IPS DF 19.7 (cell line): ENCODE results near the gene CDK19.
"Not testable (repeated sequence)": the region's sequence is repeated elsewhere in the genome, so short reads cannot be mapped to it uniquely, and the experiment has no call there.

Experiments used
- DNase-seq: peaks from one replicate; pipeline ENCODE4 v3.0.0-alpha.2; 2013; ENCODE audit warnings: low read depth, low spot score

Gene CDK19

DNA sequence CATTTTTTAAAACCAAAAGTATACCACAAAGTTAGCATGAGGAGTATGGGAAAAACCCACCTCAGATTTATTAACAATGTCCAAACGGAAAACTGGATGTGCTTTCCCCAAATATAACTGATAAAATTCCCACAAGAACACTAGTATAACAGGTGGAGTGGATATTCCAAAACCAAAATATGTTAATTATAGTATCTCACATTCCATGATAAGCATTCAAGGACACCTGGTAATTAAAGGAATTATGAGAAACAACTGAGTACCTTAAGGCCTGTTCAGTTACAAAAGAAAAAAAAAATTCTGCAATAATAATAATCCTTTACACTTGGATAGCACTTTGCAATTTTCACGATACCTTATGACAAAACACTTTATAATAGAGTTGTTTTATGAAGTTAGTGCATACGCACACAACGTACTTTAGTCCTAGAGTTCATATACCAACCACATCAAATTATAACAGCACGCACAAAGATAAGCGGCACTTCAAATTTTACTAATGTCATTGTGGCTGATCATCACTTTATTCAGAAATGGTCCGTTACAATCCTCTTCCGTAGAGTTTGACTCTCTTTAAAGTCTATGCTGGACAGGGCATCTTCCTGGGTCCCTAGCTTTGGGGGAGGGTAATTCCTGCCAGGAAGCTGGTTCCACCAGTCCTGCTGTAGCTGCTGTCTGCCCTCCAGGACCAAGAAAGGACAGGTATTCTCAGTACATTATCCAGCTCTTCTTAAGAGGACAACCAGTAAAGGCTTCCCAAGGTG lies 1.7 kb downstream of the CDK19 start:
- DNase-seq, result no peak

DNA sequence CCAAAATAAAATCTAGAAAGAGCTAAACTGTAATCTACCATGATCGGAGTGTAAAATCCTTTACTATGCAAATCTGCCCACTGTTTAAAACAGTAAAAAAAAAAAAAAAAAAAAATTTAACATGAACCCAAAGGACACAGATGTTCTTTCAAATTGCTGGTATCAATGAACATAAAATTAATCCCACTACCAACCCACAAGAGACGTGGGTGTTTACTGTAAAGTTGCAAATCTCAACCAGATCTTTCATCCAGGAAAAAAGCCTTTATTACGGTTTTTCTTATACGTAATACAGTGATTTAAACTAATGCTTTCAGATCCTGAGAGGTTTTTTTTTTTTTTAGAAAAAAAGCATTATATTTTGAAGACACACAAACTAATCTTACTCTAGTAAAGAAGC lies 2.5 kb downstream of the CDK19 start:
- DNase-seq, result no peak

DNA sequence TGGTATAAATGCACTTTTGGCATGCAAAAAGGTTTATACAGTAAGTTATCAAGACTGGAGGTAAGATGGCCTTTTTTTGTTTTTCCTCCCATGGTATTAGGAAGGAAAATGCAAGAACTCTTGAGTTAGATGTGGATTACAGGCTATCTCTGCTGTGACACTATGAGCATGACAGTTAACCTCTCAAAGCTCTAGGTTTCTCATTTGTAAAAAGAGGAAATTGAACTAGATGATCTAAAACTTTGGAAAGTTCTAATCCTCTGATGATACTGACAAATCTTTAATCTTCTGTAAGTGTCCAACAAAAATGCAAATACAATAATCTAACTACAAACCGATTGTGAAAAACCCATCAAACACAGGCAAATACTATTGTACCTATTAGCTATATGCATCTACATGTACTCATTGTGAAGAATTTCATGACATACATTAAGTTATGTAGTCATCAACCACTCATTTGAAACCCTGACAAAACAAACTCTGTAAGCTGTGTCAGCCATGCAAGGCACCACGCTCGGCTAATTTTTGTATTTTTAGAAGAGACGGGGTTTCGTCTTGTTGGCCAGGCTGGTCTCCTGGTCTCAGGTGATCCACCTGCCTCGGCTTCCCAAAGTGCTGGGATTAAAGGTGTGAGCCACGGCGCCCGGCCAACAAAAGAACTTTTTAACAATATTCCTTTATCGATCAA lies 4.2 kb downstream of the CDK19 start:
- no peak for DNase-seq

DNA sequence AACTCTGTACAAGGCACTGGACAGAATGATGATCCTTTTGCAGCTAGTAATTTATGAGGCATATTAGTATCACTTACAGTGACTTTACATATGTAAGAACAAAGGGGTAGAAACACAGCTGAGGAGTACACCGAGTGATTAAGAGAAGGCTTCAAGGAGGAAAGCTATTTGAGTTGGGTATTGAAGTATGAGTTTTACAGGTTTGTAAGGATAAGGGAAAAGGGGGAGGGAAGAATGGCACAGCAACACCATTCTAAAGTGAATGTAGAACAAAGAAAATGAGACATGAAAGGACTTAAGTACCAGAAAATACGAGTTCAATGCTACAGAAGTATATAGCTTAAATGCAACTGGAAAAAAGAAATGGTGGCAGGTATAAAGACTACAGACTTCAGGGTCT lies 5.5 kb downstream of the CDK19 start:
- DNase-seq, result no peak

DNA sequence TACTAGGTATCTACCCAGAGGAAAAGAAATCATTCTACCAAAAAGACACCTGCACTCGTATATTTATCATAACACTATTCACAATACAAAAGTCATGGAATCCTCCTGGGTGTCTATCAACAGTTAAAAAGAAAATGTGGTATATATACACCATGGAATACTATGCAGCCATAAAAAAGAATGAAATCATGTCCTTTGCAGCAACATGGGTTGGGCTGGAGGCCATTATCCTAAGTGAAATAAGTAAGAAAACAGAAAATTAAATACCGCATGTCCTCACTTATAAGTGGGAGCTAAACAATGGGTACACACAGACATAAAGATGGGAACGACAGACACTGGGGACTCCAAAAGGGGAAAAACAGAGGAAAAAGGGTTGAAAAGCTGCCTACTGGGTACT lies 13.1 kb downstream of the CDK19 start:
- DNase-seq, result not testable (repeated sequence)

DNA sequence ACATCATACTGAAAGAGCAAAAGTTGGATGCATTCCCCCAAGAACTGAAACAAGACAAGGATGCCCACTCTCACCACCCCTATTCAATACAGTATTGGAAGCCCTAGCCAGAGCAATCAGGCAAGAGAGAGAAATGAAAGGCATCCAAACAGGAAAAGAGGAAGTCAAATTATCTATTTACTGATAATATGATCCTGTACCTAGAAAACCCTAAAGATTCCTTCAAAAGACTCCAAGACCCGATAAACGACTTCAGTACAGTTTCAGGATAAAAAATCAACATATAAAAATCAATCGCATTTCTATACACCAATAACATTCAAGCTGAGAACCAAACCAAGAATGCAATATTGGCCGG lies 14.5 kb downstream of the CDK19 start:
- DNase-seq, result no peak

DNA sequence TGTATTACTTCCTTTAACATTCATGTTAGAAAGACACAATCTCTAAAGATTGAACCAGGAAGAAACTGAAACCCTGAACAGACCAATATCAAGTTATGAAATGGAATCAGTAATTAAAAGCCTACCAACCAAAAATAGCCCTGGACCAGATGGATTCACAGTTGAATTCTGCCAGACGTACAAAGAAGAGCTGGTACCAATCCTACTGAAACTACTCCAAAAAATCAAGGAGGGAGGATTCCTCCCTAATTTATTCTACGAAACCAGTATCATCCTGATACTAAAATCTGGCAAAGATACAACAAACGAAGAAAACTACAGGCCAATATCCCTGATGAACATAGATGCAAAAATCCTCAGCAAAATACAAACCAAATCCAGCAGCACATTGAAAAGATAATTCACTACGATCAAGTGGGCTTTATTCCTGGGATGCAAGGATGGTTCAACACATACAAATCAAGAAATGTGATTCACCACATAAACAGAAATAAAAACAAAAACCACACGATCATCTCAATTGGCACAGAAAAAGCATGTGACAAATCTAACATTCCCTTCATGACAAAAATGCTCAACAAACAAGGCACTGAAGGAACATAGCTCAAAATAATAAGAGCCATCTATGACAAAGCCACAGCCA lies 15.0 kb downstream of the CDK19 start:
- no peak for DNase-seq

DNA sequence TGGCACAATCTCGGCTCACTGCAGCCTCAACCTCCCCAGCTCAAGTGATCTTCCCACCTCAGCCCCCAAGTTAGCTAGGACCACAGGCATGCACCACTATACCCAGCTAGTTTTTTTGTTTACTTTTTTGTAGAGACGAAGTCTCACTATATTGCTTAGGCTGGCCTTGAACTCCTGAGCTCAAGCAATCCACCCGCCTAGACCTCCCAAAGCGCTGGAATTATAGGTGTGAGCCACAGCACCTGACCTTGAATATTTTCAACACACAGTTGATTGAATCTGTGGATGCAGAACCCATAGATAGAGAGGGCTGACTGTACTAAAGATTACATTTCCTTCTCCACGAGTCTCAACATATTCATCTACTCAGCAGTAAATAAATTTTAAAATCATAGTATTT lies 15.6 kb downstream of the CDK19 start:
- no peak for DNase-seq

DNA sequence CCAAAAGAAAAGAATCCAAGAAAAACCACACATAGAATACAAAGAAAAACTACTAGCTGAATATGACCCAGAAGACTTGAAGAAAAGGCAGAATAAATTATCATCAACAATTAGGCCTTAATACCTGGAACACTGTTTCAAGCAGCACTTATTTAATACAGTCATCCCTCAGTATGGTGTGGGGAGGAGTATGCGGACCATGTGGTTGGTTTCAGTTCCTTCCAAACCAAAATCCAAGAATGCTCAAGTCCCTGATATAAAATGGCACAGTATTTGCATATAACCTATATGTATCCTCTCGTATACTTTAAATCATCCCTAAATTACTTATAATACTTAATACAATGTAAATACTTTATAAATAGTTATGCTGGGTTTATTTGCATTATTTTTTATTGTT lies 16.1 kb downstream of the CDK19 start:
- DNase-seq, result no peak

DNA sequence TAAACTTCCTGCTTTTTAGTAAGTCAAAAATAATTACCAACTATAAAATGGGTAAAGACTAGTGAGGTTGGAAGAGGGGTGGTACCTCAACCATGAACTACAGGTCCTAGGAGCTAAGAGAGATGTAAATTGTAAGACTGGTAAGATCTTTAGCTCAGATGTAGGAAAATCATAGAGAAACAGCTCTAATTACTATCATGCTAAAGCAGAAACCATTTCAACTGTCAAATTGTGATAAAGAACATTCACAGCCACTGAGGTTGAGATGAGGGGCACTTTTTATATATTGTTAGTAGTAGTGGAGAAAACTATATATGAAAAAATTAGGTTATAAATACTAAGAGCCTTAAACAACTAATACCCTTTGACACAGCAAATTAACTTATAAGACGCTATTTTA lies 20.0 kb downstream of the CDK19 start:
- DNase-seq, result no peak

DNA sequence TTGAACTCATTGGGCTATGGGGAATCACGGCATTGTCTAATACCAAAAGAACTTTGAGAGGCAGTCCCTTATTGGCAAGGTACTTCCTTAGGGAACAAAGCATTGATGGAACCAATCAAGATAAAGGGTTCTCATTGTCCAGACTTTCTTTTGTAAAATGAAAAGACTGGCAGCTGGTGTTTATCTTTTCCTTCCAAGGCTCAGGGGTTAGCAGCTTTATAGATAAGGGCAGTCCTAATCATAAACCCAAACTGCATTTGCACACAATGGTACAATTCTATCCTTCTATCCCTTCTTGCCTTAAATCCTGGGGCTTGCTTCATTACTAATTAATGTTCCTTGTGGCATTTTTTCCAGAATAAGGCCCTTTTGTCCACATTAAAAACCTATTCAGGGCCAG lies 28.6 kb downstream of the CDK19 start:
- no peak for DNase-seq

DNA sequence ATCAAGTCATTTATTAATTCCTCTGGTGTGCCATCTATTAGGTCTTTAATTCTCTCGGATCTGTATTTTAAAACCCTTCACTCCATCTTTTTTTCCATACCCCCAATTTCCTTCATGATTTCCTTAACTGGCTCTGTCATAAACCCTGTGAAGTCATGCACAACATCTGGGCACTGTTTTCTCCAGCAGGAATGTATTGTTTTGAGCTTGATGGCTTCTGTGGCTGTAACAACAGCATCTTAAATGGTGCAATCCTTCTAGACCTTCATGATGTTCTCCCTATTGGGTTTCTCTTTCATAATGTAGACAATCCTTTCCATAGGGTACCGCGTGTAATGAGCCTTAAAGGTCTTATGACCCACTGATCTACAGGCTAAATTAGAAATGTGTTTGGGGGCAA lies 29.0 kb downstream of the CDK19 start:
- DNase-seq, result no peak

DNA sequence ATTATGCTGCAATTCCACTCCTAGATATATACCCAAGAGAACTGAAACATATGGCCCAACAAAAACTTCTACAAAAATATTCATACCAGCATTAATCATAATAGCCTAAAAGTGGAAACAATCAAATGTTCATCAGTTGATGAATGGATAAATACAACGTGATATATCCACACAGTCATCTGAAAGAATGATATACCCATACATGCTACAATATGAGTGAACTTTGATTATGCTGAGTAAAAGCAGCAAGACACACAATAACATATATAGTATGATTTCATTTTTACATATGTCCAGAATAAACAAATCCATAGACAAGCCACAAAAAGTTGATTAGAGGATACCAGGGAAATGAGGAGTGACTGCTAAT lies 30.7 kb downstream of the CDK19 start:
- no peak for DNase-seq

DNA sequence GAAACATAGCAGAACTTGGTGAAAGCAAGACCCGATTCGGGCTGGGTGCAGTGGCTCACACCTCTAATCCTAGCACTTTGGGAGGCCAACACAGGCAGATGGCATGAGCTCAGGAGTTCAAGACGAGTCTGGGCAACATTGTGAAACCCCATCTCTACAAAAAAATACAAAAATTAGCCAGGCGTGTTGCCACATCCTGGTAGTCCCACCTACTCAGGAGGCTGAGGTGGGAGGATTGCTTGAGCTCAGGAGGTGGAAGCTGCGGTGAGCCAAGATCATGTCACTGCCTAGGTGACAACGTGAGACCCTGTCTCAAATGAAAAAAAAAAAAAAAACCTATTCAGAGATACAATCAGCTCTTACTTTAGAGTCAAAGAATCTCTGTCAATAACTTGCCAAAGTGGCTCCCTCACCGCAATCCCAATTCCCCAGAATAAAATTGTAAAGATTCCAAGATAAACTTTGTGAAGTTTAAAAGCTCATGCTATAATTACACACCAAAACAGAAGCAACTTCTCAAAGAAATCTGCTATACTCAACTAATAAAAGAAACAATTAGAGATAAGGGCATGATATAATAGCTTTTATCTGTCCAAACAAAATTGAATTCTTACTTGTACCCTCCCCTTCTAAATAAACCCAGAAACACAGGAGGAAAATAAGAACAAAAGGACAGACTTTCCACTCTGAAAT lies 33.6 kb downstream of the CDK19 start:
- DNase-seq, result no peak

DNA sequence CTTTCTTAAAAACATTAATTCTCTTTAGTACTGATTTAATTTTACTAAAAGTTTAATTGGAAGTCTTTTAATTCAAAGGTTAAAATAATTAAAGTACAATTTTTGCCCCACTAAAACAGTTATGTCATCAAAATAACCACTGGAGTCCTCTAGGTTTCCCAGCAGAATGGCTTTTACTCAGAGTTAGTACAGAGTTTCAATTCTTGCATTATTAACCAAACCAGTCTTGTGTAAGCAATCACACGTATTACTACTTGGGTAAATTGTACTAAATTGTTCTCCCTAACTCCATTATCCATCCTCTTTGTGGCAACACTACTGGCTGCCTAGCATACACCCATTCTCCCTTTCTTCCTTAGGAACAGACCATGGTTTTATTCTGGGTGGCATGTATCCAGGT lies 36.9 kb downstream of the CDK19 start:
- no peak for DNase-seq

DNA sequence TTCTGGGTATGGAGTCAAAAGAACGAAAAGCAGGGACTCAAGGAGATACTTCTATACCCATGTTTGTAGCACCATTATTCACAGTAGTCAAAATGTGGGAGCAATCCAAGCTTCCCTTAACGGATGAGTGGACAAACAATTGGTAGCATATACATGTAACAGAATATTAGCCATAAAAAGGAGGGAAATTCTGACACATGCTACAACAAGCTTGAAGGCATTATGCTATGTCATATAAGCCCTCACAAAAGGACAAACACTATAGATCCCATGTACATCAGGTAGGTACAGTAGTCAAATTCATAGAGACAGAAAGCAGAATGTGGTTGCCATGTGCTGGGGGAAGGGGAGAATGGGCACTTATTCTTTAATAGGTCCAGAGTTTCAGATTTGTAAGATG lies 37.6 kb downstream of the CDK19 start:
- DNase-seq, result no peak

DNA sequence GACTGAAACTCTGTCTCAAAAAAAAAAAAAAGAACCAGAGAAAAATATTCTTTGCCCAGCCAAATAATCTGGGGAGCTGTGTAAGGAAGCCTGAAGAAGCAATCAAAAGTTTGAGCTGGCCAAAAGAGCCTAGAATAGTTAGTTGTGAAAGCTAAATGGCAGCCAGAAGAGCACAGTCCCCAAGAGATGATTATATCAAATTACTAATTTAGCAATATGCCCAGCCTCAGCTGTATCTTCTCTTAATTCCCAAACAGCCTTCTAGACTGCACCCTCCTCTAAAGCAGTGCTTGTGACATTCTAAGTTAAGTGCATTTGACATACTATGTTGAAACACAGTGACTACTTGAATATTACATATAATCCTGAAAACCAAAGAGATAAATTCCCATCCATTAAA lies 38.9 kb downstream of the CDK19 start:
- no peak for DNase-seq

DNA sequence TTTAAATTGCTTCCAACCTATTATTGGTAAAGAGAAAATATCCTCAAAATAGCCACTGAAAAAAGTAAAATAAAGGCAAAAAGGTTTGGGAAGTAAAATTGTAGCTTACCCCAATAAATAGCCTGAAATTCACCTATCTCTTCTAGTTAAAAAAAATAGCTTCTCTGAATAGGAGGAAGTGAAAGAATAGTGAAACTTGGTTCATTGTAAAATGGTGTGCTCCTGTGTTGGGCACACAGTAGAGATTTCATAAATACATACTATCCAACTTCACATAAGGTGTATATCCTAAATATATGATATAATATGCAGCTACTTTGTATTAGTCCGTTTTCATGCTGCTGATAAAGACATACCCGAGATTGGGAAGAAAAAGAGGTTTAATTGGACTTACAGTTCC lies 45.3 kb downstream of the CDK19 start:
- DNase-seq, result no peak

DNA sequence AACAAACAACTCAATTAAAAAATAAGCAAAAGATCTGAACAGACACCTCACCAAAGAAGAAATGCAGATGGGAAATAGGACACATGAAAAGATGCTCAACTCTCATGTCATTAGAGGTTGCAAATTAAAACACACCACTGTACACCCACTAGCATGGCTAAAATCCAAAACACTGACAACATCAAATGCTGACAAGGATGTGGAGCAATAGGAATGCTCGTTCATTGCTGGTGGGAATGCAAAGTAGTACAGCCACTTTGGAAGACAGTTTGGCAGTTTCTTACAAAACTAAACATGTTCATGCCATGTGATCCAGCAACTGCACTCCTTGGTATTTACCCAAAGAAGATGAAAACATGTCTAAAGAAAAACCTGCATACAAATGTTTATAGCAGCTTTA lies 47.2 kb downstream of the CDK19 start:
- DNase-seq, result no peak

DNA sequence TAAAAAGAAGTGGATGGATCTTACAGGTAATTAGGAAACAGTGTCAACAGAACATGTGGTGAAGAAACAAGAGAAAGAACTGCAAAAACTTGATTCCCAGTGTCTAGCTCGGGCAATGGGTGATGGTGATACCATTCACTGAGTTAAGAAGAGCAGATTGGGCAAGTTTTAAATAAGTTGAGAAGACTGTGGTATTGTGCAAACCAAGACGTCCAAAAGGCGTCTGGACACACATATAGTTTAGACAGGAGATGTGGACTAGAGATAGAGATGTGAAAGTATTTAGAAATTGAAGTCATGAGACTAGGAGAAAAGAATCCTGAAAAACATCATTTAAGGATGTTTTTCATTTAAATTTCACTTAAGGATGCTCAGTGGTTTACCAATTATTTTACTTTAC lies 53.9 kb downstream of the CDK19 start:
- DNase-seq, result no peak

DNA sequence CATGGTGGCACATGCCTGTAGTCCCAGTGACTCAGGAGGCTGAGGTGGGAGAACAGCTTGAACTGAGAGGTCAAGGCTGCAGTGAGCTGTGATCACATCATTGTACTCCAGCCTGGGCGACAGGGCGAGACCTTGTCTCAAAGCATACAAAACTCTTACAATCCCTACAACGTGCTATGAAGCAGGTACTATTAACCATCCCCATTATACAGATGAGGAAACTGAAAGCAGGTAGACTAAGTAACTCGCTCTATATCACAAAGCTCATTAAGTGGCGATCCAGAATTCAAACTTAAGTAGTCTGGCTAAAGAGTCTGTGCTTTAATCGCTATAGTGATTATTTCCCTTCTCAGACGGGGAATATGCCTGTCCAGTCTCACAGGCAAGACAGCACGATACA lies 54.7 kb downstream of the CDK19 start:
- DNase-seq, result no peak

DNA sequence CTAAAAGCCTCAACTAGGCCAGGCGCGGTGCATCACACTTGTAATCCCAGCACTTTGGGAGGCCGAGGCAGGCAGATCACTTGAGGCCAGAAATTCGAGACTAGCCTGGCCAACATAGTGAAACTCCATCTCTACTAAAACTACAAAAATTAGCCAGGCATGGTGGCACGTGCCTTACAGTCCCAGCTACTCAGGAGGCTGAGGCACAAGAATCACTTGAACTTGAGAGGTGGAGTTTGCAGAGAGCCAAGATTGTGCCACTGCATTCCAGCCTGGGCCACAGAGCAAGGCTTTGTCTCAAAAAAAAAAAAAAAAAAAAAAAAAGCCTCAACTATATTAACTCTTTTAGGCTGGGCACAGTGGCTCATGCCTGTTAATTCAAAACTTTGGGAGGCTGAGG lies 55.2 kb downstream of the CDK19 start:
- DNase-seq, result not testable (repeated sequence)

DNA sequence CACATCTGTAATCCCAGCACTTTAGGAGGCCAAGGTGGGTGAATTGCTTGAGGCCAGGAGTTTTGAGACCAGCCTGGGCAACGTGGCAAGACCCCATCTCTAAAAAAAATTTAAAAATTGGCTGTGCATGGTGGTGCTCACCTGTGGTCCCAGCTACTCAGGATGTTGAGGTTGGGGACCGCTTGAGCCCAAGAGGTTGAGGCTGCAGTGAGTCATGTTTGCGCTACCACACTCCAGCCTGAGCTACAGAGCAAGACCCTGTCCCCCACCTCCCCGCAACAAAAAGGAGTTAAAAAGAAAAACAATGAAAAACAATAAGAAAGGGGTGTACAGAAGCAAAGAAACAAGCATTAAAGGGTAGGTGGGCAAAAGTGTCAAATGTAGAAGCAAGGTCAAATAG lies 57.3 kb downstream of the CDK19 start:
- DNase-seq, result no peak
